CD4-positive, alpha-beta T cell treated with Interleukin-6 at 100 ng/mL for 8 hours (primary cell): Measurements from ENCODE around the gene HIVEP2.

Experiments
- DNase-seq: peaks from one replicate; pipeline ENCODE4 v3.0.0-alpha.2; 2020; ENCODE audit warnings: mixed read lengths, low spot score

HIVEP2 gene

DNA sequence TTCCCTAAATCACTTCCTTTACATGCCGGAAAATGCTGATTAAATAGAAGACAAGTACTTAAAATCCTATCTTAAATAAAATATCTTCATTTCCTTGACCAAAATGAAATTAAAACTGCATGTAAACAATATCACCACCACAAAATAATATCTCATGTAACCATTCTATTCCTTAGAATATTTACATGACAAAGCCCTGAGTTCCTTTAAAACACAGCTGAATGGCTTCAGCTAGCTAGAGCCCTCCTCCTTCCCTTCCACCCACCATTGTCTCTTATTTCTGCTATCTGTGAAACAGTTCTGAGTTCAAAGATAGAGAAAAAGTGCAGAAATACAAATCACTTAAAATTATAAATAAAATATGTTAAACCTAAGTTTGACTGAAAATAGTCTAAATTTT, 103.1 kb downstream of the HIVEP2 start:
- no peak for DNase-seq

DNA sequence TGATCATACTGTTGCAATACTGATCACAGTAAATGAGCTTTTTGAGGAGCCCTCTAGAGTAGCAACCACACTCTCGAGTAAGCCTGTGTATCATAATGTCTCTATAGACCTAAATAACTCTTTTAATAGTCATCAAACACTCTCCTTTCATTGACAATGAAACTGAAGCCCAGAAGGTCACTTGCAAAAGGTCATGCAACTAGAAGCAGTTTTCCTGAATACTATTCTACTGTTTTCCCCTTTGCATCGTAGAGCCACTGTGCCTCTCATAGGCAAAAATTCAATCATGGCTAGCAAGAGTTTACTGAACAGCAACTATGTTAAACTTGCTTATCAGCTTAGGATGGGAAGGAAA, 105.3 kb downstream of the HIVEP2 start:
- DNase-seq: no peak

- DNase-seq: no peak
Observed at GRCh38 chr6:142838821-142839685, 105.9 kb downstream of the HIVEP2 start.

- DNase-seq: no peak
Observed at GRCh38 chr6:142835787-142836535, 109.0 kb downstream of the HIVEP2 start.

GRCh38 chr6:142834853-142835252, 110.1 kb downstream of the HIVEP2 start:
- no peak for DNase-seq

DNA sequence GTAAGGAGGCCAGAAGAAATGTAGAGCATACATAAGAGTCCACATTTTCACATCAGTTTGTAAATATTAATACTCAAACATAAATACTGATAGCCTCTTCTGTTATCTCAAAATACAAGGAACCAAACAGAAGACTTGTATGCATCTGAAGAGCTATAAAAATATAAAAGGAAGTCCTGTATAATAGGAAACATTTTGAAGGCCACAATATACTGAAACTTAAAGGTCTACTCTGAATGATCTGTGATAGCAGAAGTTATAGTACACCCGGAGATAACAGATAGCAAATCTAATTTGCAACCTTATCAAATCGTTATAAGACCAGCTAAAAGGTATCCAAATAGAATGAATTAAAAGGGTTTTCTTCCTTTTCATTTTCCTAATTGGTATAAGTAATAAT, 111.2 kb downstream of the HIVEP2 start:
- no peak for DNase-seq

GRCh38 chr6:142833054-142833453, 111.9 kb downstream of the HIVEP2 start:
- DNase-seq: no peak

DNA sequence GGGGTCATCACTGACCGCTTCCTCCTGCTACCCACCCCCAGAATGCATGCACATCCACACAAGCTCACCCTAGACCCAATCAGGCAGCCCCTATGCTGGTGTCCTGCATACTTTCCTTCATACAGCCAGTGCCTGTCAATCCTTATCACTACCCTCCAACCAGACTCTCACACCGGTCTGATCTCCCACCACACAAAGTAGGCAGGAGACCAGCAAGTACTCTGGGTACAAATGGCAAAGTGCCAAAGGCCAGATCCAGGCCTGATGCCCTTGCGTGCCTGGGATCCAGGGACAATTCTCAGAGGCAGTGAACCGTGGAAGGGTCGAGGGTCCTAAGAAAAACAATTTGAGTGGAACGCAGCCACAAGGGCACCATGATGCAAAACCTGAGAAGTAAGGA, 114.2 kb downstream of the HIVEP2 start:
- no peak for DNase-seq

- DNase-seq: no peak
Observed at GRCh38 chr6:142830116-142830710, 114.8 kb downstream of the HIVEP2 start.

DNA sequence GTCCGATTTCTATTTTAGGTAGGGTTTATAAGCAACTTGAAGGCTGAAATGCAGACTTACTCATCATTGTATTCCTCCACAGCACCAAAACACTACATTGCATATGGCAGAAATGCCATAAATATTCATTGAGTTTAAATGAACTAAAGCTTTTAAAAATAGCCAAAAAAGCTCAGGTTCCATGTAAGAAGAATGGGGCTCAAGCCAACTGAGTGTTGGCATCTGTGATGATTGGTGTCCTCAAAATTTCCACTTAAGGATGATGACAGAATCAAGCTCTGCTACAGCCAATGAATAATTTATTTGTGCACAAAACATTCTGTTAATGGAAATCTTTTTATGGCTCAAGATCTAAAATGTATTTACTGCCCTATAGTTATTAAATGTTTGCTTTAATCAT, 115.4 kb downstream of the HIVEP2 start:
- no peak for DNase-seq

DNA sequence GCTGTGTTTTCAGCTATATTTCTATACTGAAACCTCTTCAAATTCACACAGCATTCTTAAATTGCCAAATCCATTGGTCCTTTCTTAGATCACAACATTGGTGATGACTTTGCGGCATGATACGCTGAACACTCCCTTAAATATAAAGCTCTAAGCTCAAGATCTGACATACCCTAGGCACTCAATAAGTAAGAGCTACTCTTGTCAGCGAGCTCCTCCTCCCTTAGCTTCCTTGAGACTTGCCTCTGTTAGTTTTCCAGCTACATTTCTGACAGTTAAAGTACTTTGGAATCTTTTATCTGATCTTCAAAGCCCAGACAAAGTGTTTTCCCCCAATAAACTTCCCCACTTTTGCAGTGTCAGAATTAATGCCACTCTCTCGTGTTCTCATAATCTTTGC, 117.0 kb downstream of the HIVEP2 start:
- no peak for DNase-seq

GRCh38 chr6:142827369-142827768, 117.6 kb downstream of the HIVEP2 start:
- DNase-seq: no peak

- no peak for DNase-seq
Observed at GRCh38 chr6:142825760-142826159, 119.2 kb downstream of the HIVEP2 start.

DNA sequence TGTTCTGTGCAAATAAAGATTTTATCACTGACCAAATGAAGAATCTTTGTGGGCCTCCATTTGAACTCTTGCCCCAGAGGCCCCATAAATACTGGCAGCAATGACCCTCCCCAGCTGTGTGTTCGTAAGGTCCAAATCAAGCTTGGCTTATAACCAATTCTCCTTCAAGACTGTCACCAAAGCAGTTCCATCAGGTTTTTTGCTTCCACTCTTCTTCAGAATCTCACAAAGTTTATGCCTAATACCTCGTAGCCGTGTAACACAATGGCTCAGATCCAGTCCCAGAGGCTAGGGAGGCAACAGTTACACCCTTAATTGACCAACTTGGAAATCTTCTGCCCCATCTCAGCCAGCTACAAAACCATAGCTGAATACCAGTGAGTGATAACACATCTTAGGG, 120.5 kb downstream of the HIVEP2 start:
- no peak for DNase-seq

- no peak for DNase-seq
Observed at GRCh38 chr6:142823256-142823902, 121.6 kb downstream of the HIVEP2 start.

- DNase-seq: no peak
Observed at GRCh38 chr6:142822842-142823241, 122.1 kb downstream of the HIVEP2 start.

- no peak for DNase-seq
Observed at GRCh38 chr6:142822383-142822782, 122.6 kb downstream of the HIVEP2 start.

DNA sequence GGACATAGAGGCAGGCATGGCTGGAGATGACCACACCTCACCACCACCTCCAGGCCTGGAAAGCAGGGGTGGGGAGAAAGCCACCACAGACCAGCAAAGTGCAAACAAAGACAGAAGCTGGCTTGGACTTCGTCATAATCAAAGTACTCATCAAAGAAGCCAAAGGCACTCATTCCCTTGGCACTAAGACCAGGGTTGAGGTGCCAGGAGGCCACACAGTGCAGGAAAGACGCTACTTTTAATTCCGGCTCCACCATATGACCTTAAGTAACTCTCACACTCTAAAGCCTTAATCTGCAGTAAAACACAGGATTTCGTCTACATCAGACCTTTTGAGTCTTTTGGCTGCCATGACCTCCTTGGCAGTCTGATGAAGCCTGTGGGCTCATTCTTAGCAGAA, 123.1 kb downstream of the HIVEP2 start:
- no peak for DNase-seq

DNA sequence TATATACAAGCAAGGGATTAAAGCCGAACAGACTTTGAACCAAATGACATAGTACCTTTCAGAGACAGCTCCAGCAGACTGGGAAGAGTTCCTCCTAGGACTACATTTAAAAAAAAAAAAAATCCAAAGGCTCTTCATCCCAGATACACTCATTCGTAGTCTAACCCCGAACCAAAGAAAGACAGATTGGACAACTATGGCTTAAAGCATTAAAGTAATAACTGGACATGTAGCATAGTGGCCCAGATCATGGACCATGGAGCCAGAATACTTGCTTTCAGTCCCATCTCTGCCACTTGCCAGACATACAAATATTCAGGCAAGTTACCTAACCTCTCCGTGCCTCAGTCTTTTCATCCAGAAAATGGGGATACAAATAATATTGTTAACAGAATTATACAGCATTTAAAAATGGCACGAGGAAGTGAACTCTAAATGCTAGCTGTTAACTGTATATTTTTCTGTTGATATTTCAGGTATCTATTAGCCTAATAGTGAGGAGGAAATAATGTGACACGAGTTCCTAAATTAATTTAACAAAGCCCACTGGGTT, 123.7 kb downstream of the HIVEP2 start:
- no peak for DNase-seq

- DNase-seq: no peak
Observed at GRCh38 chr6:142820338-142821051, 124.5 kb downstream of the HIVEP2 start.

DNA sequence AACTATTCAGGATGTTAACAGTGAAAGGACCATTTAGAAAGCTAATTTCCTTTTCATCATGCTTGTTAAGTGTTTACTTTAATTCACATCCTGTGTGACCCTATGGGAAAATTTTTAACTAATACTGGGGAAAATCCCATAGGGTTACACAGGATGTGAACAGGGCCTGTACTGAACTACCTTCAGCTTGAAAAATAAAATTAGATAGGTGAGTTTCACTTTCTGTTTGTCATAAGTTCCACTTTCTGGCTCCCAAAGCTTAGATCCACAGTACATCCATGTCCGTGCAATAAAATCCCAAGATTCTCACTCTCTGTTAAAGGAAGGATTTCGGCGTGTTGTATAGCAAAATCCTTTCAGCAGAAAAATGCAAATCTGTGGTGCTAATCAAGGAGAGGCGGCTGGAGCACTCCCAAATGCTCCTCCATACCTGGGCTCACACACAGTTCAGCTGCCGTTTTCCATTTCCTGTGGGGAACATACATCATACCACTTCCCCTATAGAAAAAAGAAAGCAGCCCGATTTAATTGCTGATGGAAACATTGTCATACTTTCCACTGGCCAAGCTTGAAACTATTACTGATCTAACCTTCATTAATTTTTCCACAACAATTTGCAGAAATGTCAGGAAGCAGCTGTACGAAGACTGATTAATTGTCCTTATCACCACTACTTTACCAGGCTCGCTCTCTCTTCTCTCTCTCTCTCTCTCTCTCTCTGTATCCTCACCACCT, 125.2 kb downstream of the HIVEP2 start:
- DNase-seq: peak; percentile 41
